Retinal pigment epithelial cell (primary cell): ENCODE results near the gene PHF21A.
"Not testable (repeated sequence)": the region's sequence is repeated elsewhere in the genome, so short reads cannot be mapped to it uniquely, and the experiment has no call there.

ENCODE experiments used
- DNase-seq: peaks from one replicate; pipeline ENCODE4 v3.0.0-alpha.2; 2010; ENCODE audit warnings: low read depth
- H3K4me3 ChIP-seq: 2 replicates; pipeline ENCODE4 v1.5.1; 2011; ENCODE audit warnings: mild to moderate bottlenecking, low read length, control low read depth, moderate library complexity
- CTCF ChIP-seq: conservative IDR thresholded peaks from 2 replicates; pipeline ENCODE4 v1.5.1; 2011; ENCODE audit warnings: low read depth, low read length, control low read depth, inconsistent platforms

Gene PHF21A

GRCh38 chr11:46121724-46122477, 647 bp upstream of the PHF21A start:
- peak overlapping the region; percentile 67 for H3K4me3 ChIP-seq
- TF ChIP-seq CTCF = no peak
- DNase-seq = peak; percentile 78

- DNase-seq = no peak
- peak overlapping the region; percentile 75 for H3K4me3 ChIP-seq
- no peak for TF ChIP-seq CTCF
Observed at GRCh38 chr11:46120346-46121300, 631 bp downstream of the PHF21A start.

- peak overlapping the region; percentile 75 for H3K4me3 ChIP-seq
- no peak for TF ChIP-seq CTCF
- DNase-seq = no peak
Observed at GRCh38 chr11:46119352-46120216, 1.7 kb downstream of the PHF21A start.

- DNase-seq = no peak
- no peak for TF ChIP-seq CTCF
Observed at GRCh38 chr11:46118702-46119351, 2.4 kb downstream of the PHF21A start.

GRCh38 chr11:46117842-46118241, 3.4 kb downstream of the PHF21A start:
- DNase-seq = no peak
- H3K4me3 ChIP-seq = no peak overlapping the region
- TF ChIP-seq CTCF = no peak

More at GRCh38 chr11:46118702-46119351, 2.4 kb downstream of the PHF21A start:
- H3K4me3 ChIP-seq = peak overlapping the region; percentile 75

GRCh38 chr11:46116712-46117037, 4.6 kb downstream of the PHF21A start:
- H3K4me3 ChIP-seq, DNase-seq: not testable (repeated sequence)
